Psoas muscle (tissue), 8 donors: ENCODE measurements around the gene NCOA7. TPM values are rescaled to one million over a fixed set of nuclear protein-coding genes. Genes with fewer than 3 reads are reported as not detected.

Source experiments
- ATAC-seq, 4 donors: fragments of 200-7000 bp; cut with Tn5 transposase; one replicate each; pipeline ENCODE4 v1.9.1; 2020; ENCODE audit warnings: moderate library complexity in 3 of 4, mild to moderate bottlenecking in 2 of 4
- DNase-seq, 2 donors: peaks; one replicate each; pipeline ENCODE4 v3.0.0-alpha.2; 2020
- H3K27ac ChIP-seq: fragments of 200-600 bp; one replicate; pipeline ENCODE4 v1.8.0; 2022
- H3K27me3 ChIP-seq, 3 donors: fragments of 200-600 bp in 1 of 3; one replicate each; pipeline versions ENCODE4 v1.6.1 to v1.8.0; 2013 to 2022; ENCODE audit warnings: low read length in 2 of 3, mild to moderate bottlenecking in 2 of 3, moderate library complexity in 1 of 3; ENCODE audit not compliant: insufficient read depth in 3 of 3
- H3K36me3 ChIP-seq, 2 donors: fragments of 200-600 bp in 1 of 2; one replicate each; pipeline versions ENCODE4 v1.6.1 to v1.8.0; 2013 to 2022; ENCODE audit warnings: low read depth in 1 of 2, mild to moderate bottlenecking in 1 of 2, moderate library complexity in 1 of 2; ENCODE audit not compliant: insufficient read depth in 1 of 2
- H3K4me1 ChIP-seq: fragments of 200-600 bp; one replicate; pipeline ENCODE4 v1.8.0; 2022
- H3K4me3 ChIP-seq: fragments of 200-600 bp; one replicate; pipeline ENCODE4 v1.8.0; 2022; ENCODE audit warnings: mild to moderate bottlenecking
- H3K9me3 ChIP-seq: fragments of 200-600 bp; one replicate; pipeline ENCODE4 v1.8.0; 2022
- WGBS, 3 donors: extraction: QIAGEN DNeasy Blood & Tissue Kit; methylation state at CpG; one replicate each; pipeline versions ENCODE4 v1.1.6 to v1.1.7; 2013; 5-methylcytosine and 5-hydroxymethylcytosine counted together
- intact Hi-C, 2 donors: fragments of 100-400 bp; cut with DNase I; formaldehyde crosslinking; loops; one replicate each; pipeline versions ENCODE4 v1.11.0 to v1.14.2; 2022
- polyA plus RNA-seq, 3 donors: library from polyadenylated mRNA; stranded (reverse); fragments of 200-250 nt; gene quantifications; one replicate each; pipeline ENCODE4 v1.2.3, GENCODE V29; 2013
- total RNA-seq, 4 donors: library from RNA; stranded (reverse); fragmentation: NEBNext Ultra II Directional in 2 of 4; extraction: Animal tissue kit (Norgen Biotek cat#: 25700) in 2 of 4; gene quantifications; one replicate each; pipeline versions ENCODE4 v1.2.1 to v1.2.4, GENCODE V29; 2021 to 2023
- TF ChIP-seq, protein P1 (sequence below): fragments of 200-600 bp; IDR thresholded peaks from one replicate; pipeline ENCODE4 v1.8.0; 2022; ENCODE audit warnings: antibody characterized with exemption
- donor health status: healthy with polysubstance abuse.
- donor health status: DM: no; HTN: no; CAD: no; lungs with moderate emphysema.
- donor health status: Bipolar disorder and iron deficiency.
- donor health status: healthy.
- donor health status: DM: yes; HTN: yes; CAD: no.
- donor health status: DM: no; HTN: no; CAD: no.
- donor health status: DM: no; HTN: no; CAD: no.
- donor health status: DM: yes; HTN: yes; CAD: no.

The NCOA7 gene
- total and polyA plus RNA-seq, 7 donors = 3.1 to 22.5 (median 8.2) TPM

DNA sequence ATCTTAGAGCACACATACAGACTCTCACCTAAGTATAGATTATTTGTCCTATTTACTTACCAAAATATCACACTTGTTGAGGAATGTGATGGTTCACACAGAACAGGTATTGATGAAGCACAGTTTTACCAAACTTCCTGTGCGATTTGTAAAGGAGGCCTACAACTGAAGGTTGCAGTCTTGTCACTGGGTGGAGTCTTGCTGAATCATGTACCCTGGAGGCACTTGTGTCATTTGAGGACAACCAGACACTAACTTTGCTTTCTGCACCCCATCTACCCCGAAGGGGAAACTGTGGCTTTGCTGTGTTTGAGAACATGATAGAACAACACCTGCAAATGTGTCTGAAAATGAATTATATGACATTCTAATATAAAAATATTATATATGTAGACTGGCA lies 133.4 kb downstream of the NCOA7 start:
- no peak overlapping the region for H3K27ac ChIP-seq
- WGBS, 3 donors = 82 to 90% (median 86%) methylated on average over 2 of the region's 2 CpGs
- no peak for DNase-seq
- peaks cover 4 to 61% of the 10 kb centered on the region in 2 donors for H3K36me3 ChIP-seq
- no peaks in the 10 kb centered on the region for H3K27me3 ChIP-seq
- no peaks in the 10 kb centered on the region for H3K4me1 ChIP-seq
- H3K9me3 ChIP-seq = no peaks in the 10 kb centered on the region
- ATAC-seq = no peak
- TF ChIP-seq, protein P1, sequence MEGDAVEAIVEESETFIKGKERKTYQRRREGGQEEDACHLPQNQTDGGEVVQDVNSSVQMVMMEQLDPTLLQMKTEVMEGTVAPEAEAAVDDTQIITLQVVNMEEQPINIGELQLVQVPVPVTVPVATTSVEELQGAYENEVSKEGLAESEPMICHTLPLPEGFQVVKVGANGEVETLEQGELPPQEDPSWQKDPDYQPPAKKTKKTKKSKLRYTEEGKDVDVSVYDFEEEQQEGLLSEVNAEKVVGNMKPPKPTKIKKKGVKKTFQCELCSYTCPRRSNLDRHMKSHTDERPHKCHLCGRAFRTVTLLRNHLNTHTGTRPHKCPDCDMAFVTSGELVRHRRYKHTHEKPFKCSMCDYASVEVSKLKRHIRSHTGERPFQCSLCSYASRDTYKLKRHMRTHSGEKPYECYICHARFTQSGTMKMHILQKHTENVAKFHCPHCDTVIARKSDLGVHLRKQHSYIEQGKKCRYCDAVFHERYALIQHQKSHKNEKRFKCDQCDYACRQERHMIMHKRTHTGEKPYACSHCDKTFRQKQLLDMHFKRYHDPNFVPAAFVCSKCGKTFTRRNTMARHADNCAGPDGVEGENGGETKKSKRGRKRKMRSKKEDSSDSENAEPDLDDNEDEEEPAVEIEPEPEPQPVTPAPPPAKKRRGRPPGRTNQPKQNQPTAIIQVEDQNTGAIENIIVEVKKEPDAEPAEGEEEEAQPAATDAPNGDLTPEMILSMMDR = no peak
- intact Hi-C loops = no loop called here
- H3K4me3 ChIP-seq = no peak overlapping the region

DNA sequence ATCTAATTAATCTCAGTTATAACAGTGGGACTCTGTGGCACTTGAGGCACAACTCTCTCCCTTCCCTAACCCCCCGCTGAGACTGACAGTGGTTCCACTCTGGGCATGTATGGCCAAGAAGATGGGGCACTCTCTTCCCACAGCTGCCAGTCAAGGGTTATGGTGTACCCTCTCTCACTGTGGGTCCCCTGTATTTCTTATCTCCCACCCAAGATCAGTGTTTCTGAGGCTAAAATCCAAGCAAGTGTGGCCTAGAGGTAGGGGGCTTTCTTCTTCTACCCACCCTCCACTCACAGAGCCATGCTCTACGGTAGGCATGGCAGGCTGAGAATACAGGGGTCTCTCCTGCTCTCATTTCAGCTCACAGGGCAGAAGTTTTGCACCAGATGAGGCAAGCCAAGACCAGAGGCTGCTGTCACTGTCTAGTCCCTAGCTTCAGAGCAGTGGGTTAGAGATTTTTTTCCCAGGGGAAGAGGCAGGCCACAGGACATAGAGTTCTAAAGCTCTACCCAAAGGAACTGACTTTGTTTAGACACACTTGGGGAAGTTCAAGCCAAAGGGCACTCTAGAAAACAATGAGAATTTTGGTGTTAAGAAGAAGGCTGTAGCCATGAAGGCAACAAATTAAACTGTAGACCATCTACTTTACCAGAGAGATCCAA lies 134.1 kb downstream of the NCOA7 start:
- 91 to 97% (median 94%) methylated on average over 2 of the region's 2 CpGs for WGBS, 3 donors
- Histone ChIP-seq H3K9me3 (no peaks in the 10 kb centered on the region), H3K27ac (no peak overlapping the region), H3K4me3 (no peak overlapping the region), H3K4me1 (no peaks in the 10 kb centered on the region), H3K36me3 (peaks cover 4 to 68% of the 10 kb centered on the region in 2 donors), H3K27me3 (no peaks in the 10 kb centered on the region)
- TF ChIP-seq, protein P1 = no peak
- DNase-seq (no peak), ATAC-seq (no peak)
- intact Hi-C loops = no loop called here

DNA sequence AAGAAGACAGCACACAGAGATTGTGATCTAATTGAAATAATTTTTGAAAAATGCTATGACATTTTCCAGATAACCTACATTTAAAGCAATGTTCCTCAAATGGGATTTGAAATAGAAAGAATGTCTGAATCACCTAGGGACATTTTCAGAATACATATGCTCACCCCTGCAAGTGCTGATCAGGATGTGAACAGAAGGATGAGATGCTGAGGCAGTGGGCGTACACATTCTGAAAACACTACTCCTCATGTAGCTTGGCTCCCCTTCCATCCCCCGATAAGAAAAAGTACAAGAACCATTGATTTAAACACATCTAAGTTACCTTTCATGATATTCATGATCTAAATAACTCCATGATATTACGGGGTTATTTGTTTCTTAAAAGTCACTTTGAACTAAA lies 136.0 kb downstream of the NCOA7 start:
- H3K9me3 ChIP-seq = no peaks in the 10 kb centered on the region
- DNase-seq = no peak
- H3K36me3 ChIP-seq = peaks cover 4 to 58% of the 10 kb centered on the region in 2 donors
- 96 to 97% (median 97%) methylated on average over 3 of the region's 3 CpGs for WGBS, 3 donors
- TF ChIP-seq, protein P1 = no peak
- ATAC-seq = no peak
- H3K4me3 ChIP-seq = no peak overlapping the region
- intact Hi-C loops = no loop called here
- no peak overlapping the region for H3K27ac ChIP-seq
- no peaks in the 10 kb centered on the region for H3K4me1 ChIP-seq
- H3K27me3 ChIP-seq = no peaks in the 10 kb centered on the region

DNA sequence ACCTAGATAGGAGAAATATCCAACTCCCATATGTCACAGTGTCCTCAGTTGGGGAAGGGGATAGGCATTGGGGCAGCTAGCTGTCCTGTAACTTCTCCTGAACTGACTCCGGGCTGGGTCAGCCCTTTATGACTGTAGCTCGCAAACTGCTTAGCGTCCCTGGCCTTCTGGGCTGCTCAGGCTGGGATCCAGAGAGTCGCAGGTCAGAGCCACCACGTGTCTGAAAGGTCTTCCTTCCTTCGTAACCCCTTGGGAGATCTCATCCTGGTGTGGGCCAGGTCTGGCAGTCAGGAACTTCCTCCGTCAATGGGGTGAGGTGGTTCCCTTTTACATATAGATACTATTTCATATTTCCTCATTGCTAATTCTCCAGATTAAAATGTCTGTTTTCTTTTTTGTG lies 137.0 kb downstream of the NCOA7 start:
- no peaks in the 10 kb centered on the region for H3K4me1 ChIP-seq
- no peak for ATAC-seq
- no peak overlapping the region for H3K4me3 ChIP-seq
- intact Hi-C loops = no loop called here
- H3K9me3 ChIP-seq = no peaks in the 10 kb centered on the region
- WGBS, 3 donors = 54 to 63% (median 60%) methylated on average over 7 of the region's 7 CpGs
- DNase-seq = no peak
- H3K27me3 ChIP-seq = no peaks in the 10 kb centered on the region
- H3K36me3 ChIP-seq = peaks cover 4 to 48% of the 10 kb centered on the region in 2 donors
- H3K27ac ChIP-seq = no peak overlapping the region
- TF ChIP-seq, protein P1 = no peak
